DMS 273 (cell line): Measurements from ENCODE around the gene OMA1.
A peak's percentile ranks its signal among the peaks of the same experiment; 100 is the strongest.
"Not testable (repeated sequence)": the region's sequence is repeated elsewhere in the genome, so short reads cannot be mapped to it uniquely, and the experiment has no call there.

Experiments used
- DNase-seq: peaks from one replicate; lab custom pipeline; 2025; ENCODE audit not compliant: unreplicated experiment; lab: John Stamatoyannopoulos, UW

OMA1 gene

DNA sequence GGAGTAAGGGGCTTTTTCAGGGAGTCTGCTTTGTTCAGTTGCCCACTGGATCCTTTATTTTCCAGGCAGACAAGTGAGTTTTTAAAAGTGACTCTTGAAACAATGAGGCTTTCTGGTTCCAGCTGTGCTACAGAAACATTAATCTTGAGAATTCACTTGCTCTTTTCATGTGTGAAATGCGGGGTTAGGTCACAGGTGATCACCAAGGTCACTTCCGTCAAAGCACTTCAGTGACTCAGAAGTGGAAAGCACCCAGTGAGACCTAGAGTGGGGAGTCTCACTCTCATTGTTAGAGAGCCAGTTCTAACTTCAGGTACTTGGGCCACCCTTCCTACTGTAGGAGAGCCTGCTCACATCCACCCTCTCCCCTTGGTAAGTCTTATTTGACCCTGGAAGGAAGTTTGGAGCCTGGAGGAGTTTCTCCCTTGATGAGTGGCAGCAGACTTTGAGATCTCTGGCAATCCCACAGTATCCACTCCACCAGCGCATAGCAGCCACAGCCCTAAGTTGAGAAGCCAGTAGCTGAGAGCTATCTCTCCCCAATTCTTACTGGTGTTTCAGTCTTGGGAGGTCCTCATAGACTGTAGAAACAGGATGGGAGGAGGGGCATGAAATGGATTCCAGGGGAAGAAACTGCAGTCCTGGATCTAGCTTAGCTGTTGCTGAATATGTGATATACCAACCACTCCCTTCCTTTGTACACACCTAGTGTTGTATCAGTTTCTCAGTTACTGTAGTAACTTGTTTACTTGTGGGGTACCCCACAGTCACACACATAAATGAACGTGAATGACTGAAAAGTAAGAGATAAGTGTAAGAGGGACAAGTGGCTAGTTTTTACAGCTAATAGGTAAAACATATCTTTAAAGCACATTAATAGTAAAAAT is 27.4 kb upstream of the OMA1 start:
- no peak for DNase-seq

DNA sequence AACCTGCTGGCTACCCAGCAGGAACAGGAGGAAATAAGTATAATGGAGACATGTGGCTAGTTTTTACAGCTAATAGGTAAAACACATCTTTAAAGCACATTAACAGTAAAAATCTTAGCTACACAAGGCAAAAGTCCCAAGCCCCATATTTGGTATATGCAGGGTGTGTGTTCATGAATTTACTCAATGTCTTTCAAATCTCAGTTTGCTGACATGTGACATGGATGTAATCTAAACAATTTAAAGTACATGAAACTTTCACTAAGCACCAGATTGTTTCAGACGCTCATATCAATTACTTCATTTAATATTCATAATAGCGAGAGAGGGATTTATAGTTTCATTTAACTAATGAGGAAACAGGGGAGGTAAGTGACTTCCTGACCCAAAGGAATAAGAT is 26.6 kb upstream of the OMA1 start:
- DNase-seq: no peak

DNA sequence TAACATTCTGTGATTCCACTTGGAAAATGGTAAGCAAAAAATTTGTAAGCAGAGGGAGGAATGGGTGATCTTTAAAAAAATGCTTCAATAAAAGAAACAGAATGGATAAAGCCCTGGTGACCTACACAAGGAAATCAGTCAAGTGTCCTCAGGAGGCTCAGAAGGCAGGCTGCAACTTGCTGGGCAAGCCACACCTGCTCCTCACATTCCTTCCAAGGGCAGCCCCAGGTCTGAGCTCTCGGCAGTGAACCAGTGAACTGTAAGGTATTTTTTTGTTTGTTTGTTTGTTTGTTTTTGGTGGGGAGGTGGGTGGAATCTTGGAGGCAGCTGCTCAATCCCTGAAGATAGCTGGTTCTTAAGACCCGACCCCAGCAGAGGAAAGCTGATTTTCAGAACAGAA is 26.2 kb upstream of the OMA1 start:
- DNase-seq: no peak

DNA sequence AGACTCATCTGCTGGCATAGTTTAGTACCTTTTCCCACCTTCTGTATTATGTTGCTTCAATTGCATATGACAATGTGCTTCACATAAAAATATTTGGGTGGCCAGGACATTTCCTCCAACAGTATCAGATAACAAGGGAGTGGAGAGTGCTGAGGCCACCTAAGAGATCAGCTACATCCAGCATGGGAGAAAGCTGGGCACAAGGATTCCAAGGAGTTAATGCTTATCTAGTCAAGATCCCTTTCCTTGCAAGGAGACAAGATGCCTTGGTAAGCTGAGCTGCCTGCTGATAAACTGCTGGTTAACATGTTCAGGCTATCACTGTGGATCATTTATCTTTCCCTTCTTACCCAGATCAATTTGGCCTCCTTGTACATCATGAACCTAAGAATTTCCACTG is 25.1 kb upstream of the OMA1 start:
- no peak for DNase-seq

DNA sequence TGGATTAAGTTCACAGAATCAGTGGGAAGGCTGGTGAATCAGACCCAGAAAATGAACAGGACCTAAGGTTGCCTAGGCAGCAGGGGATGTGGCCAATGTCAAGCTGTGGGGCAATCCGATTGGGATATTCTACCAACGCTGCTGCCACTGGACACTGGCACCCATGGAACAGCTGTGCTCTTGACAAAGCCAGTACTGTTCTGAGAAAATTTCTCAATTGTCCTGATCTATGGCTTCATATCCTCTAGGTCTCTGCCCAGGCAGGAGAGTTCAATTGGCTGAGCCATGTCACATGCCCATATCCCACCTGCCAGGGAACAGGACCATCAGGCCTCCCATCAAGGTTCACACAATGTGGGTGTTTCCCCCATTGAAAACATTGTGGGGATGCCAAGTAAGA is 24.3 kb upstream of the OMA1 start:
- no peak for DNase-seq

DNA sequence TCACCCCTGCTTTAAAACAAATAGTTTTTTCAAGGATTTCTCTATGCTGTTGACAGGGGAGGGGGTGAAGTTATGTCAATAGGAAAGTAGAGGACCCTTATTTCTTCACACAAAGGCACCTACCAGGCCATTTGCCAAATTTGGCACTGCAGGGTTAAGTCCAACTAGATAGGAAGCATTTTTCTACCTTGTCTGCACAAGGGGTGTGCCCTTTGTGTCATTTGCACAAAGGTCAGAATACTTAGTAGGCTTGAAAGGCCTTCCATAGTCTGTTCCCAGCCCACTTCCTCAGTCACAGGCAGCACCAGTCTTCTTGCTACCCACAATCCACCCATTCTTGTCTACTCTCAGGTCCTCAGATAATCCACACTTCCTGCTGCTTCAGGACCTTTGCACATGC is 23.6 kb upstream of the OMA1 start:
- no peak for DNase-seq

DNA sequence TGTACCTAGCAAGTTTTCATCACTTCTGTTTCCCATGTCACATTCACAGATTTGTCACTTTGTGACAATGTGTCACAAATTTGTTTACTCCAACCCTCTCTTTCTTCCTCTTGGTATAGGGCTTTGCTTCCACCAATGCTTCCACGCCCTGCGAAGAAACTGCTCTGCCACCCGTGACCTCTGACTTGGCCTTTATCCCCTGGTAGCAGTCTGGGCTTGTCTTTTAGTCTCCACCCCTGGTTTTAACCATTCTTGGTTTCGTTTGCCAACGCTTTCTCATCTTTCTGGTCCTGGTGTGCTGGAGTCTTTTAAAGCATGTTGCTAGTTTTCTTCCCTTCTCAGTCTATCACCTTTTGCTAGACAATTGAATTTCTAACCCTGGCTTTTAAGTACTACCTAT is 22.4 kb upstream of the OMA1 start:
- no peak for DNase-seq

DNA sequence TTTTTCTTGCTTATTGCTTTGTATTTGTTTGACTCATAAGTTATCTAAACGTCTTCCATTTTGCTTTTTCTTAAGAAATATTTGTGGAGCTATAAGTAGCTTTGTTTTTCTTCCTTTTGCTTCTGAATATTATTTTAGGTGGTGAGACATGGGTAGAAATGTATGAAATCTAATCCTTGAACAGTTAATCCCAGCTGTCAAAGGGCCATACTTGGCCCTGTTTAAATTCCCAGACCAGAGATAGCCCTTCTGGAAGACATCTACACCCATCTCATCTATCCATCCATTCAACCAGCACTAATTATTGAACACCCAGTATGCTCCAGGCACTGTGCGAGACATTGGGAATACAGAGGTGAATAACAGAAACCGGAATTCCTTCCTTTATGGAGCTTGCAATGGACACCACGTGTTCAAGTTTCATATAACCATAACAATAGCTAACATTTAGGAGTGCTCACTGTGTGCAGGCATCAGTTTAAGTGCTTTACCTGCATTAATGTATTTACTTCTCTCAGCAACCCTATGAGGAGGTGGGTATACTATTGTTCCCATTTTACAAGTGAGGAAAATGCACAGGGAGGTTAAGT is 21.8 kb upstream of the OMA1 start:
- no peak for DNase-seq

DNA sequence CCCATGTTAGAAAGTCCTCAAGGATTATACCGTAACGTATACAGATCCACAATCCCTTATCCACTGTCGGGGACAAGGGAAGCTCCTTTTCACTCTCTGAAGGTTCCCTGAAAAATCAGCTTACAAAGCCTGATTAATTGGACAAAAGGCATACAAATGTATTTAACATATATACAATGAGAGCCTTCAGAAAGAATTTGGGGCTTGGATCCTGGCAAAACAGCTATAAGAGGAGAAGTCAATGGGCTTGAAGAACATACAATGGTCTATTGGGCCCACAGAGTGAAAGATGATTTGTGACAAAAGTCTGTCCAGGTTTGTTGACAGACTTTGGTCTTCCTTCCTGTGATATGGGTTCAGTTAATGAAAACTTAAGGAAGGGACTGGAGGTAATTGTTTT is 19.8 kb upstream of the OMA1 start:
- DNase-seq: no peak

DNA sequence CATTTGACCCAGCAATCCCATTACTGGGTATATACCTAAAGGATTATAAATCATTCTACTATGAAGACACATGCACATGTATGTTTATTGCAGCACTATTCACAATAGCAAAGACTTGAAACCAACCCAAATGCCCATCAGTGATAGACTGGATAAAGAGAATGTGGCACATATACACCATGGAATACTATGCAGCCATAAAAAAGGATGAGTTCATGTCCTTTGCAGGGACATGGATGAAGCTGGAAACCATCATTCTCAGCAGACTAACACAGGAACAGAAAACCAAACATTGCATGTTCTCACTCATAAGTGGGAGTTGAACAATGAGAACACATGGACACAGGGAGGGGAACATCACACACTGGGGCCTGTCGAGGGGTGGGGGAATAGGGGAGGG is 17.2 kb upstream of the OMA1 start:
- not testable (repeated sequence) for DNase-seq

DNA sequence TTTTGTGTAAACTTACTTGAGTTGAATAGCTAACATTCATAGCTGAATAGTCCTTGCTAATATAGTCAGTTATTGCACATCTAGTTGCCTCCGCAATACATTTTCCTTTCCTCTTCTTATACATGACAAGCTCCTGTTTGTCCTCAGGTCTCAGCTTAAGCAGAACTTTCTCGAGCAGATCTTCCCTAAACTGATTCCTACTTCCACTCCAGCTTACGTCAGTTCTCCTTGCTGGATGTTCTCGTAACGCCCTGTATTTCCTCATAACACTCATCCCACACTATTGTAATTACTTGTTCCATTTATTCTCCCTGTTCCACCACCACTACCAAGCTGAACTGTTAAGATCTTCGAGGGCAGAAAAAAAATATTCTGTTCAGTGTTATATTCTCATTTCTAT is 15.1 kb upstream of the OMA1 start:
- no peak for DNase-seq

DNA sequence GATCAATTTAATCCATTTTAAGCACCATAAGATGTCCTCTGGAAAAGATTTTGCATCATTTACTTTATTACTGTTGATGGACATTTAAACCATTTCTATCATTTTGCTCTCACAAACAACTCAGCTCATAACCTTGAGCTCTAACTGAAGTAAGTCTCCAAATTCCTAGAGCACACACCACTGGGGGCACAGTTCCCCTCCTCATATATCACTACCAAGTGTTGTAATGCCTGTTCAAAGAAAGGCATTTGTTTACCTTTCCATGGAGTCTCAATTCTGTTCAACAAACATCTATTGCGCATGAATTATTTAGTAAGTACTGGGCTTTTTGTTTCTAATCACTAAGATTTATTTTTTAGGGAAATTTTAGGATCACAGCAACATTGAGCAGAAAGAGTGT is 8.9 kb upstream of the OMA1 start:
- DNase-seq: no peak

DNA sequence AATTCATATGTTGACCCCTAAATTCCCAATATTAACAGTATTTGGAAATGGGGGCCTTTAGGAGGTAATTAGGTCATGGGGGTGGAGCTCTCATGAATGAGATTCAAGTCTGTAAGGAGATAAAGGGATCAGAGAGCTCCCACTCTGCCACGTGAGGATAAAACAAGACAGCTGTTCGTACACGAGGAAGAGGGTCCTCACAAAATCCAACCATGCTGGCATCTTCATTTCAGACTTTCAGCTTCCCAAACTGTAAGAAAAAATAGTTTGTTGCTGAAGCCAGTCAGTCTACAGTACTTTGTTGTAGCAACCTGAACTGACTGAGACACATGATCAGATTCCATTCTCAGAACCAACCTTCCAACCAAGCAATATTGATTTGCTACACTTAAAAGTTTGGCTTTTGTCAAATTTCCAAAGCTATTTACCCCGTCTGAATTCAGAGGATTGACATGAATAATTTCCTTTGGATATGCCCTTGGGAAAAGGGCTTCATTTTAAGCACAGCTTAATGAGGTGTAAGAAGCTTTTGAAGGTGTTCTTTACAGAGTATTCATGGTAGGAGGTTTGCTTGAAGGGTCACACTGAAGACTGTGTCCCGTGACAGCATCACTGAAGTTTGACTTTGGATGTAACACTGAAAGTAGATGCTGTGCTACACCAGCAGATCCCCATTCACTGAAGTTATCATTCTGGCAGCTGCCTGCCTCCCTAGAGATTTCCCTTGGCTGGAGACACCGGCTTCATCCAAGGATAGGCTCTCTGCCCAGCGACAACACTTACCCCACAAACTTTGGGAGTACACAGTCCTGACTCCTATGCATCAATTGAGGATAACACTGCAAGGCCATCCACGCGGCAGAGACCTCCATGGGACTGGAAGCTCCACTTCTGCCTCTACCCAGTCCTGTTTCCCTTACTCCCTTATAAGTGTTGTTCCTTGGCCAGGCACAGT is 4.9 kb upstream of the OMA1 start:
- peak; percentile 43 for DNase-seq

DNA sequence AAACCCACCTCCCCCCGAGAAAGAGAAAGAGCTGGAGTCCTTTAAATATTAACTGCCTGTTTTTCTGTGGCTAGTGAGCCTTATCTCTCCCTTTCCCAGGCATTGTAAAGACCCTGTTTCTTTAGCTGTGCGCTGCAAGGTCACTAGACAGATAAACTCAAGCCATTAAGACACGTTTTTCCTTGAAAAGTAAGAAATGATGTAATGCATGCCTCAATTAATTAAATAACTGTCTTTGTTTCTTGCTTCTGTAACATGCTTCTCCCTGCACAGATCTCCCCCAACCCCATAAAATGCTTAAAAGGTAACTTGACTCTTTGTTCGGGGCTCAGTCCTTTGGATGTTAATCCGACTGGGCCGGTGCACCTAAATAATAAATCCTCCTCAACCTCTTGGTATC is 2.8 kb upstream of the OMA1 start:
- DNase-seq: not testable (repeated sequence)

DNA sequence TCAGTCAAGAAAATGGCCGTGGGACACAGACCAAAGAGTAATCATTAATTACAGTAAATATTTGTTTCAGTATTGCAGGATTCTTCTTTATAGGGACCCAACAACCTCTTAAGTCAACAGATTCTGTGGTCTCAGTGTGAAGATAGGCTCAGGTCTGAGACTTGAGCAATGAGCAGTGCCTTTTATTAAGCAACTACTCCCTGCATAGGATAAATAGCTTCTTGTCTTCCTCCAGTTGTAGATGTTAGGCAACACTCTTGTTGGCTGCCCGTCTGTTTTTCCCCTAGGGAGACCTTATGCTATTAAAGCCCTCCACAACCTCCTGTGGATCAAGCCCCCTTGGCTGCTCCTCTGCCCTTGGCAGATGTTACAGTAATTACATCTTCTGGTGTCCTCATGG is 1.8 kb upstream of the OMA1 start:
- peak; percentile 59 for DNase-seq

DNA sequence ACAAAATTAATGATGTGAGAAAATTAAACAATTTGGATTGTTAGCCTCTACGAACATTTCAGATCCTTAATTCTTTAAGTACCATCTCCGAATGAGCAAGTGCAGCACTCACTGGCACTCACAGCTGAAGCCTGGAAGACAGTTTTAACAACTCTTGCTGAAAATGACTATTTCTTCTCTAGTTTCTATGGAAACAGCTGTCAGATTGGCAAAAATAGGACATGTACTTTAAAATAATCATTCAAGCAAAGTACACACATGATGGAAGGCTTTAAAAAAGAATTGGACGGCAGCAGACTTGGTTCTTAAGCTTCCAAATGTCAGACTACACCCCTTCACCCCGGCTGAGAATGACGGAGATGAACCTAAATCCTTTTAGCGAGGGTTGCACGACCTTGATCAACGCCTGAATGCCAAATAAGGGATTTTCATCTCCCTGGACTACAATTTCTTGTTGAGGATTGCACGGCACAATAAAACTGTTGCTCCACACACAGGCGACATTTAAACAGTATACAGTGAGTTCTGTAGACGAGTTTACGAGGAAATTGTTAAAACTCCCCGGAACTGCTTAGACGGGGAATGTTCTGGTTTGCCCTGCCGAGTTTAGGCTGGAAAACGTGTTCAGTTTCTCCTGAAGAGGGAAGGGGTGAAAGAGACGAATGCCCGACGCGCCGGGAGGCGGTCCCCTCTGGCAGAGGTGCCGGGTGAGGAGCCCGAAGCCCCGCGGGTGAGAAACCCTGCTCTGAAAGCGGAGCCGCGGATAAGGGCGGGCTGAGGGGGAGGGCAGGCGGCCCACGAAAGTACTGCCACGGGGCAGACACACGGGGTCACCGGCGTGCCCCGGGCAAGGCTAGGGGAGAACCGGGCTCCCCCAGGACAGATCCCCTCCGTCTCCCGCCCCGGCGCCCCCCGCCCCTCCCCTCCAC is 671 bp downstream of the OMA1 start:
- peak; percentile 90 for DNase-seq

DNA sequence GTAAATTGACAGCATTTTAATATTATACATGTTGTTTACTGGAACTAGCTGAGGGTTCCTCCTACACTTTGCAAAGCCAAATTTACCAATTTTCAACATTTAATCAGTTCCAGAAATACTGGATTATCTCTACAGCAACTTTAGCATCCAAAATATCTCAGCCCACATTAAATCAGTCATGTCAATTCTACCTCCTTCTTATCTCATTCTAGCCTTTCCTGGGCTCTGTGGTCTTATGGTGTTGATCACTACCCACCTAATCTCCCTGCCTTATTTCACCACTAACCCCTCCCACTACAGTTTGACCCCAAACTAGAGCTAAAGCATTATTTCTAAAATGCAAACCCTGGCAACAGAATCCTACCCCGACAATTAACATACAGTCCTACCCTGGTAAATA is 3.3 kb downstream of the OMA1 start:
- no peak for DNase-seq

DNA sequence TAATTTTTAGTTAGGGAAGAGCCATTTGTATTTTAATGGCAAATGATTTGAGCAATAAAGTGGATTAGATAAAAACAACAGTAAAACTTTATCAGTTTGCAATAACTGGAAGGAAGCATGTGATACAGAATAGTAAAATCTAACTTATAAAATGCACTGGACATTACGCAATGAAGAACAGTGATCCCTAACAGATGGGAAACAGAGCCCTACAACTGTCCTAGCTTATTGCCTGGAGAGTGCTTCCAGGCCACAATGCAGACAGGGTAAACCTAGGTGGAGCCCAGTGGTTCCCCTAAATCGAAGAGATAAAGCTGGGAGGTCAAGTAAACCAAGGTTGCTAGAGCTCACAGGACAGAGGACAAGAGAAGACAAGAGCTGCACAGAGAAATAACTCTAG is 7.0 kb downstream of the OMA1 start:
- DNase-seq: no peak

DNA sequence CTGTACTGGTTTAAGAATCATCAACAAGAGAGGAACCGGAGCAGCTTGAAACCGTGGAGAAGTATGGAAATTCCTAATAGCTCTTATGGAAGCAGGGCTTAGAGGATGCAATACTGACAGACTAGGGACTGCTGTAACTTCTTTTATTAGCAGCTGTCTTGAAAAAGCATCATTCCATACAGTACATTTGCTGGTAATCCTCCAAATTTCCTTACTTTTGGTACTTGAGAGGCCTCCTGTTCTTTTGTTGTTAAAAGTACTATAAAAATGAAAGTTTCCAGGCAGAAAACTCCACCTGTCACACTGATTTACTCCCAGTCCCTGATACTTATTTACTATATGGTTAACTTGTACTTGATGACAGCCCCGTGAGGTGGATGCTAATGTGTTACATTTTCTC is 7.7 kb downstream of the OMA1 start:
- no peak for DNase-seq

DNA sequence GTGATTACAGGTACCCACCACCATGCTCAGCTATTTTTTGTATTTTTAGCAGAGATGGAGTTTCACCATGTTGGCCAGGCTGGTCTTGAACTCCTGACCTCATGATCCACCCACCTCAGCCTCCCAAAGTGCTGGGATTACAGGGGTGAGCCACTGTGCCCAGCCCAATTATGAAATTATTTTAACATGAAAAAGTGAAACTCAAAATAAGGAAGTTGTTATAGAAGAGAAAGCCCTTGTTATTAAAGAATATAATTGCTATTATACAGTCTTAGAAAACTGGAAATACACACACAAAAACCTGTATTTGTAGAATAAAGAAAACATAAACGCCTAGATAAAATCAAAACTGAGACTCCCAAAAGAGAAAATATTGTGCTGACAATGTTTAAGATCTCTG is 14.7 kb downstream of the OMA1 start:
- not testable (repeated sequence) for DNase-seq

DNA sequence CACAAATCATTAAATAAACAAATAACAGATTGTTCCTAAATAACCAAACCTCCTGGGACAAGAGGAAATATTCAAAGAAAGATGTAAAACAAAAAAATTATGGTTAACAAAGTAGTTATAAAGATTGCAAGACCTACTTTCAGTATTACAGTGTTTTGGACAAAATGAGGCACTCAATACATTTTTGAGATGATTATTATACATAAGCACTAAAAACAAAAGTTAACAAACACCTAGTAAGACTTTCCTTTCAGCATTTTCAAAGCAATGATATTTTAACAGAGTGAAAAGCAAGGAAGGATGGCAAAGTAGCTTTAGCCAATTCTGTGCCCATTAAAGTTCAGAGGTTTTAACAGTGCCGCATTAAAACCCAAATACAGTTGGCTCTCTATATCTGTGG is 17.2 kb downstream of the OMA1 start:
- DNase-seq: no peak
